ENCODE data around the gene SPRED3. TPM values are rescaled to one million over a fixed set of nuclear protein-coding genes. Genes with fewer than 3 reads are reported as not detected.

The SPRED3 gene
- total and polyA plus RNA-seq, 2 of the 8 experiments (the other 6 are each of a cell fraction or from before 2014, with no cell fraction given), result 8.1 to 10.3 TPM

GRCh38 chr19:38425810-38426466, 37.4 kb downstream of the SPRED3 start, which contains the start of gene RASGRP4:
RASGRP4 (minus strand) TSS chr19:38426219; CDS start chr19:38426091, 128 bp downstream.
- Histone ChIP-seq H2BK5ac (ENCODE audit: low read depth, low read length) (peak within 1 kb of the TSS; percentile 79; the same call in 1 of the 2 replicates), H4K20me1 (replicated peaks in 1 of 2; ENCODE audit: control insufficient read depth in 1 of 2, insufficient read depth in 2 of 2, low read length in 2 of 2) (no peaks in the 10 kb centered on the region), H4K5ac (ENCODE audit: insufficient read length, low read depth, low read length) (no peak within 1 kb of the TSS), H3K9ac (replicated peaks in 1 of 4; ENCODE audit: extremely low read depth in 1 of 4, low read depth in 3 of 4, low read length in 3 of 4) (no peak within 1 kb of the TSS), H3K79me2 (ENCODE audit: control insufficient read depth in 1 of 2, insufficient read depth in 2 of 2, low read length in 2 of 2) (no peaks in the 10 kb centered on the region), H3K4me2 (ENCODE audit: insufficient read depth in 1 of 2, low read depth in 2 of 2, low read length in 2 of 2) (peak within 1 kb of the TSS; percentile 44 to 48), H3K9me3 (ENCODE audit: insufficient read depth in 2 of 2, low read depth in 1 of 2, low read length in 1 of 2) (no peaks in the 10 kb centered on the region), H3K18ac (ENCODE audit: extremely low read depth, low read length) (peak within 1 kb of the TSS; percentile 87), H3K27ac (ENCODE audit: low read depth, low read length) (no peak within 1 kb of the TSS), H2BK12ac (ENCODE audit: low read depth, low read length) (peak within 1 kb of the TSS; percentile 29; the same call in 1 of the 2 replicates), H4K8ac (ENCODE audit: extremely low read depth, insufficient read depth, low read length) (peak within 1 kb of the TSS; percentile 81), H2BK120ac (replicated peaks; ENCODE audit: low read depth, low read length) (peak within 1 kb of the TSS; percentile 65), H3K4me3 (ENCODE audit: extremely low read depth in 1 of 4, insufficient read depth in 2 of 4, low read depth in 3 of 4, low read length in 4 of 4) (peak within 1 kb of the TSS in 2 of 4 experiments; percentile 11 to 34; a peak in 3 of 8 replicates), H3K23me2 (ENCODE audit: low read depth, low read length) (no peaks in the 10 kb centered on the region; the same call in 1 of the 2 replicates), H3K4ac (replicated peaks; ENCODE audit: insufficient read length, low read depth, low read length) (no peak within 1 kb of the TSS), H3K27me3 (replicated peaks in 1 of 4; ENCODE audit: control insufficient read depth in 3 of 4, extremely low read depth in 1 of 4, insufficient read depth in 3 of 4, low read length in 3 of 4) (no peaks in the 10 kb centered on the region), H3K56ac (replicated peaks; ENCODE audit: insufficient read length, low read depth, low read length) (no peak within 1 kb of the TSS), H2AK5ac (ENCODE audit: low read depth, low read length) (no peak within 1 kb of the TSS), H3K79me1 (ENCODE audit: low read depth, low read length) (no peaks in the 10 kb centered on the region), H3K4me1 (replicated peaks in 1 of 4; ENCODE audit: control insufficient read depth in 3 of 4, insufficient read depth in 4 of 4, low read length in 3 of 4) (peaks cover 4 to 8% (median 8%) of the 10 kb centered on the region in 4 experiments; a peak in 6 of 7 replicates), H2BK20ac (ENCODE audit: low read length) (0 out of 2 replicates have a peak within 1 kb of the TSS, but pooled peaks have one; percentile 61), H2AFZ (ENCODE audit: low read length) (peak within 1 kb of the TSS; percentile 64), H2BK15ac (ENCODE audit: low read length) (peak within 1 kb of the TSS; percentile 72; the same call in 1 of the 2 replicates), H3K23ac (ENCODE audit: insufficient read length) (no peak within 1 kb of the TSS), H3K36me3 (ENCODE audit: control insufficient read depth in 2 of 4, insufficient read depth in 4 of 4, low read length in 3 of 4) (no peaks in the 10 kb centered on the region), H4K91ac (replicated peaks; ENCODE audit: insufficient read length, low read length) (peak within 1 kb of the TSS; percentile 83), H3K14ac (ENCODE audit: insufficient read length) (no peak within 1 kb of the TSS)
- ChIA-PET CTCF (ENCODE audit: partially characterized antibody) (interaction anchor here (0.8 to 3.2 kb wide), 9 partner anchors 9 to 209 kb away, joined by 3 to 10 read pairs (median 4); partner anchors contain the start of gene FAM98C), POLR2A (ENCODE audit: partially characterized antibody) (interaction anchor here (1.1 to 2.0 kb wide), 4 partner anchors 9 to 36 kb away, joined by 3 to 9 read pairs (median 6); no protein-coding TSS in a partner anchor)
- TF ChIP-seq CTCF (IDR thresholded peaks at IDR 0.05; ENCODE audit: control extremely low read depth in 1 of 3, insufficient read depth in 1 of 3, low read depth in 1 of 3, low read length in 3 of 3) (0 out of 4 replicates have a peak, but pooled peaks of 1 of the 3 experiments have one; percentile 2), TAF1 (IDR thresholded peaks at IDR 0.05; ENCODE audit: low read depth, low read length) (no peak), RAD21 (IDR thresholded peaks at IDR 0.05 in 1 of 2, conservative IDR thresholded peaks at IDR 0.05 in 1 of 2; ENCODE audit: low read depth in 2 of 2, low read length in 2 of 2) (no peak)
- DNase-seq (ENCODE audit: low read depth in 1 of 2, low spot score in 2 of 2) (peak in 1 of 2 experiments; percentile 56), FAIRE-seq (no peak)
- WGBS, 2 experiments (ENCODE audit: extremely low coverage in 1 of 2, insufficient coverage in 1 of 2, insufficient read length in 1 of 2, insufficient replicate concordance in 2 of 2, low coverage in 1 of 2, low lambda C conversion rate in 2 of 2, missing lambda C conversion rate in 1 of 2), result 55% methylated on average over 17 of the region's 20 CpGs; no CpG with 5 or more reads in 1 of the 2 experiments
